Activated CD4-positive, alpha-beta memory T cell treated with anti-CD3 and anti-CD28 coated beads for 36 hours (primary cell): ENCODE measurements around the gene B4GALT2. TPM values are rescaled to one million over a fixed set of nuclear protein-coding genes. Genes with fewer than 3 reads are reported as not detected.

Source experiments
- CTCF ChIA-PET: fragments of 350-600 bp; sonication (Branson Sonifier 250); formaldehyde crosslinking; loops from one replicate; lab custom pipeline; 2021; ENCODE audit warnings: antibody characterized with exemption, inconsistent platforms; lab: Charles Lee
- POLR2A ChIA-PET: fragments of 350-600 bp; sonication (Branson Sonifier 250); formaldehyde crosslinking; loops from one replicate; lab custom pipeline; 2021; ENCODE audit warnings: antibody characterized with exemption; lab: Charles Lee
- DNase-seq: peaks from one replicate; pipeline ENCODE4 v3.0.0-alpha.2; 2020
- H3K27ac Mint-ChIP-seq: one replicate; pipeline ENCODE4 v1.8.0; 2021; ENCODE audit warnings: mixed read lengths
- H3K27me3 Mint-ChIP-seq: one replicate; pipeline ENCODE4 v1.8.0; 2021; ENCODE audit warnings: mixed read lengths
- H3K36me3 Mint-ChIP-seq: one replicate; pipeline ENCODE4 v1.8.0; 2021; ENCODE audit warnings: mixed read lengths
- H3K4me1 Mint-ChIP-seq: one replicate; pipeline ENCODE4 v1.8.0; 2021; ENCODE audit warnings: low read depth, mixed read lengths
- H3K4me3 Mint-ChIP-seq: one replicate; pipeline ENCODE4 v1.8.0; 2021; ENCODE audit warnings: mild to moderate bottlenecking, mixed read lengths
- H3K9me3 Mint-ChIP-seq: one replicate; pipeline ENCODE4 v1.8.0; 2021; ENCODE audit warnings: mixed read lengths
- intact Hi-C: fragments of 100-400 bp; cut with micrococcal nuclease; formaldehyde crosslinking; loops from one replicate; pipeline ENCODE4 v1.15.1; 2023
- total RNA-seq, 2 experiments: library from RNA; stranded (reverse); gene quantifications; one replicate each; pipeline ENCODE4 v1.2.3, GENCODE V29; 2021

The B4GALT2 gene
- total RNA-seq: 10 to 100 TPM; 26.1 TPM

GRCh38 chr1:43978551-43979260 lies at the start of gene B4GALT2:
Gene B4GALT2 (plus strand): TSS chr1:43979210. CDS start chr1:43981161, 1,951 bp downstream.
- intact Hi-C loops: no loop called here
- no peak within 1 kb of the TSS for H3K27ac Mint-ChIP-seq
- POLR2A ChIA-PET: no interaction called here
- H3K27me3 Mint-ChIP-seq: no peaks in the 10 kb centered on the region
- no peaks in the 10 kb centered on the region for H3K9me3 Mint-ChIP-seq
- CTCF ChIA-PET: no interaction called here
- peaks cover 52% of the 10 kb centered on the region for H3K4me1 Mint-ChIP-seq
- peaks cover 24% of the 10 kb centered on the region for H3K36me3 Mint-ChIP-seq
- peak; percentile 50 for DNase-seq
- peak within 1 kb of the TSS; percentile 88 for H3K4me3 Mint-ChIP-seq

- Mint-ChIP-seq H3K36me3 (peaks cover 6% of the 10 kb centered on the region), H3K4me3 (no peak overlapping the region), H3K4me1 (peaks cover 15% of the 10 kb centered on the region), H3K27ac (no peak overlapping the region), H3K9me3 (no peaks in the 10 kb centered on the region), H3K27me3 (peaks cover 21% of the 10 kb centered on the region)
- DNase-seq: peak; percentile 28
- intact Hi-C loops: no loop called here
- ChIA-PET POLR2A (no interaction called here), CTCF (interaction anchor here (0.7 to 2.5 kb wide), 7 partner anchors 11 to 1127 kb away, joined by 3 to 16 read pairs (median 3); no protein-coding TSS in a partner anchor)
Observed at GRCh38 chr1:43930168-43930948, 48.7 kb upstream of the B4GALT2 start.

GRCh38 chr1:43930949-43931275 lies 48.1 kb upstream of the B4GALT2 start:
- CTCF ChIA-PET: interaction anchor here (0.7 to 2.5 kb wide), 7 partner anchors 11 to 1128 kb away, joined by 3 to 16 read pairs (median 3); no protein-coding TSS in a partner anchor
- peaks cover 24% of the 10 kb centered on the region for H3K27me3 Mint-ChIP-seq
- DNase-seq: no peak
- POLR2A ChIA-PET: no interaction called here
- H3K4me3 Mint-ChIP-seq: no peak overlapping the region
- intact Hi-C loops: no loop called here
- peaks cover 6% of the 10 kb centered on the region for H3K36me3 Mint-ChIP-seq
- no peak overlapping the region for H3K27ac Mint-ChIP-seq
- no peaks in the 10 kb centered on the region for H3K9me3 Mint-ChIP-seq
- peaks cover 17% of the 10 kb centered on the region for H3K4me1 Mint-ChIP-seq

GRCh38 chr1:43931711-43932660 lies 47.0 kb upstream of the B4GALT2 start:
- no peak for DNase-seq
- Mint-ChIP-seq H3K27ac (no peak overlapping the region), H3K36me3 (peaks cover 3% of the 10 kb centered on the region), H3K9me3 (no peaks in the 10 kb centered on the region), H3K4me1 (peaks cover 17% of the 10 kb centered on the region), H3K4me3 (no peak overlapping the region), H3K27me3 (peaks cover 28% of the 10 kb centered on the region)
- ChIA-PET CTCF (interaction anchor here (1.4 to 8.4 kb wide), 5 partner anchors 13 to 402 kb away, joined by 3 to 312 read pairs (median 31); partner anchors contain the start of genes IPO13 and PTPRF), POLR2A (no interaction called here)
- intact Hi-C loops: no loop called here

- intact Hi-C loops: no loop called here
- no peak for DNase-seq
- Mint-ChIP-seq H3K36me3 (peaks cover 3% of the 10 kb centered on the region), H3K9me3 (no peaks in the 10 kb centered on the region), H3K27ac (no peak overlapping the region), H3K4me1 (peaks cover 17% of the 10 kb centered on the region), H3K4me3 (no peak overlapping the region), H3K27me3 (peaks cover 28% of the 10 kb centered on the region)
- CTCF ChIA-PET: interaction anchor here (0.6 to 8.4 kb wide), 7 partner anchors 12 to 558 kb away, joined by 3 to 312 read pairs (median 21); partner anchors contain the start of genes IPO13 and PTPRF
- POLR2A ChIA-PET: interaction anchor here (0.8 to 1.4 kb wide), 2 partner anchors 13 to 170 kb away, joined by 3 to 5 read pairs; no protein-coding TSS in a partner anchor
Observed at GRCh38 chr1:43932786-43933385, 46.1 kb upstream of the B4GALT2 start.

- Mint-ChIP-seq H3K9me3 (no peaks in the 10 kb centered on the region), H3K4me1 (peaks cover 17% of the 10 kb centered on the region), H3K4me3 (no peak within 1 kb of the TSS), H3K36me3 (peaks cover 3% of the 10 kb centered on the region), H3K27me3 (peaks cover 28% of the 10 kb centered on the region), H3K27ac (no peak within 1 kb of the TSS)
- POLR2A ChIA-PET: interaction anchor here (0.8 to 2.5 kb wide), 3 partner anchors 13 to 170 kb away, joined by 3 to 7 read pairs (median 5); partner anchors contain the start of gene DPH2
- CTCF ChIA-PET: interaction anchor here (0.6 to 8.4 kb wide), 29 partner anchors 10 to 706 kb away, joined by 3 to 312 read pairs (median 9); partner anchors contain the start of genes ATP6V0B, DPH2, IPO13 and PTPRF
- intact Hi-C loops: loop anchor here (1.0 kb wide), 2 partner anchors 170 to 404 kb away; no protein-coding TSS in a partner anchor
- DNase-seq: no peak
Observed at GRCh38 chr1:43933386-43934100, 45.5 kb upstream of the B4GALT2 start, which contains the start of gene ARTN. Gene ARTN (plus strand): TSS chr1:43933801. CDS start chr1:43935657, 1,856 bp downstream.

GRCh38 chr1:43934101-43934985 lies 44.7 kb upstream of the B4GALT2 start:
- Mint-ChIP-seq H3K9me3 (no peaks in the 10 kb centered on the region), H3K27me3 (peaks cover 28% of the 10 kb centered on the region), H3K27ac (no peak overlapping the region), H3K36me3 (peaks cover 3% of the 10 kb centered on the region), H3K4me1 (peaks cover 17% of the 10 kb centered on the region), H3K4me3 (no peak overlapping the region)
- ChIA-PET POLR2A (interaction anchor here (0.6 to 2.8 kb wide), 5 partner anchors 11 to 171 kb away, joined by 3 to 11 read pairs (median 5); partner anchors contain the start of genes DPH2 and IPO13), CTCF (interaction anchor here (0.6 to 8.4 kb wide), 74 partner anchors 8 to 811 kb away, joined by 3 to 312 read pairs (median 4); partner anchors contain the start of genes ATP6V0B, DPH2, IPO13 and PTPRF)
- intact Hi-C loops: loop anchor here (1.0 kb wide), 2 partner anchors 171 to 405 kb away; no protein-coding TSS in a partner anchor
- peak; percentile 72 for DNase-seq

- no peak overlapping the region for H3K27ac Mint-ChIP-seq
- DNase-seq: no peak
- H3K27me3 Mint-ChIP-seq: peaks cover 28% of the 10 kb centered on the region
- no peaks in the 10 kb centered on the region for H3K36me3 Mint-ChIP-seq
- intact Hi-C loops: loop anchor here (1.0 kb wide), 2 partner anchors 172 to 406 kb away; no protein-coding TSS in a partner anchor
- CTCF ChIA-PET: interaction anchor here (0.6 to 8.4 kb wide), 72 partner anchors 8 to 708 kb away, joined by 3 to 312 read pairs (median 4); partner anchors contain the start of genes ATP6V0B, DPH2, IPO13 and PTPRF
- POLR2A ChIA-PET: interaction anchor here (0.6 to 2.8 kb wide), 4 partner anchors 11 to 170 kb away, joined by 3 to 11 read pairs (median 5); partner anchors contain the start of genes DPH2 and IPO13
- no peak overlapping the region for H3K4me3 Mint-ChIP-seq
- peaks cover 13% of the 10 kb centered on the region for H3K4me1 Mint-ChIP-seq
- no peaks in the 10 kb centered on the region for H3K9me3 Mint-ChIP-seq
Observed at GRCh38 chr1:43934986-43935324, 44.1 kb upstream of the B4GALT2 start.

- POLR2A ChIA-PET: interaction anchor here (1.2 to 2.8 kb wide), 3 partner anchors 11 to 171 kb away, joined by 3 to 11 read pairs (median 7); partner anchors contain the start of genes DPH2 and IPO13
- H3K9me3 Mint-ChIP-seq: no peaks in the 10 kb centered on the region
Observed at GRCh38 chr1:43935711-43936427, 43.1 kb upstream of the B4GALT2 start.

More at GRCh38 chr1:43935711-43936427, 43.1 kb upstream of the B4GALT2 start:
- H3K27ac Mint-ChIP-seq: no peak overlapping the region
- H3K4me1 Mint-ChIP-seq: peaks cover 13% of the 10 kb centered on the region
- no peak for DNase-seq
- no peaks in the 10 kb centered on the region for H3K36me3 Mint-ChIP-seq
- H3K27me3 Mint-ChIP-seq: peaks cover 28% of the 10 kb centered on the region
- CTCF ChIA-PET: interaction anchor here (0.7 to 8.4 kb wide), 36 partner anchors 9 to 709 kb away, joined by 3 to 312 read pairs (median 6); partner anchors contain the start of genes ATP6V0B, DPH2, IPO13 and PTPRF
- intact Hi-C loops: no loop called here
- H3K4me3 Mint-ChIP-seq: no peak overlapping the region
